GM19397 (cell line): ENCODE results near the gene PRSS23.

Experiments used
- ATAC-seq: cut with Tn5 transposase; IDR thresholded peaks from one replicate; pipeline ENCODE4 v1.9.1; 2021; ENCODE audit warnings: mild to moderate bottlenecking, moderate library complexity; ENCODE audit not compliant: unreplicated experiment

Gene PRSS23

GRCh38 chr11:86790195-86790725 lies 10.1 kb upstream of the PRSS23 start:
- ATAC-seq = no peak

- no peak for ATAC-seq
Observed at GRCh38 chr11:86790867-86791849, 9.2 kb upstream of the PRSS23 start.

- no peak for ATAC-seq
Observed at GRCh38 chr11:86792150-86792549, 8.2 kb upstream of the PRSS23 start.

GRCh38 chr11:86793307-86793706 lies 7.0 kb upstream of the PRSS23 start:
- no peak for ATAC-seq

- no peak for ATAC-seq
Observed at GRCh38 chr11:86795511-86795910, 4.8 kb upstream of the PRSS23 start.

- ATAC-seq = no peak
Observed at GRCh38 chr11:86795949-86796348, 4.4 kb upstream of the PRSS23 start.

- ATAC-seq = no peak
Observed at GRCh38 chr11:86797133-86797532, 3.2 kb upstream of the PRSS23 start.

- no peak for ATAC-seq
Observed at GRCh38 chr11:86798988-86799387, 1.4 kb upstream of the PRSS23 start.

GRCh38 chr11:86799680-86800075 lies 664 bp upstream of the PRSS23 start:
- ATAC-seq = no peak

GRCh38 chr11:86800960-86801272 lies 574 bp downstream of the PRSS23 start:
- no peak for ATAC-seq

GRCh38 chr11:86801364-86801763 lies 1.0 kb downstream of the PRSS23 start:
- no peak for ATAC-seq

GRCh38 chr11:86802146-86802545 lies 1.8 kb downstream of the PRSS23 start:
- no peak for ATAC-seq

GRCh38 chr11:86802601-86803051 lies 2.3 kb downstream of the PRSS23 start:
- ATAC-seq = no peak

GRCh38 chr11:86803136-86804045 lies 3.0 kb downstream of the PRSS23 start:
- no peak for ATAC-seq

- ATAC-seq = no peak
Observed at GRCh38 chr11:86804951-86805350, 4.6 kb downstream of the PRSS23 start.

GRCh38 chr11:86805873-86806310 lies 5.5 kb downstream of the PRSS23 start:
- no peak for ATAC-seq

- ATAC-seq = no peak
Observed at GRCh38 chr11:86806903-86807302, 6.6 kb downstream of the PRSS23 start.

- no peak for ATAC-seq
Observed at GRCh38 chr11:86807360-86807759, 7.0 kb downstream of the PRSS23 start.

- no peak for ATAC-seq
Observed at GRCh38 chr11:86809561-86809960, 9.2 kb downstream of the PRSS23 start.

- ATAC-seq = no peak
Observed at GRCh38 chr11:86810288-86810687, 9.9 kb downstream of the PRSS23 start.

- ATAC-seq = no peak
Observed at GRCh38 chr11:86811637-86812321, 11.4 kb downstream of the PRSS23 start.
